Measurements from ENCODE around the gene ENTPD8. TPM values are rescaled to one million over a fixed set of nuclear protein-coding genes. Genes with fewer than 3 reads are reported as not detected.

ENTPD8 gene
- total and polyA plus RNA-seq, 2 of the 13 experiments (the other 11 are each of a cell fraction or from before 2014, with no cell fraction given), result 0.26 to 0.44 TPM

GRCh38 chr9:137456864-137457405, 15.8 kb upstream of the ENTPD8 start (continued):
- TF ChIP-seq KDM5B (CRISPR knock-in tag; IDR thresholded peaks at IDR 0.05; ENCODE audit: borderline replicate concordance), result no peak
- no peak for TF ChIP-seq ZNF713 (CRISPR knock-in tag; IDR thresholded peaks at IDR 0.05)
- TF ChIP-seq PHF20 (CRISPR knock-in tag; IDR thresholded peaks at IDR 0.05), result no peak
- no peak for TF ChIP-seq HBP1 (CRISPR knock-in tag; IDR thresholded peaks at IDR 0.05; ENCODE audit: low read depth)
- no peak for TF ChIP-seq ARNT2 (CRISPR knock-in tag; IDR thresholded peaks at IDR 0.05; ENCODE audit: low read depth)
- TF ChIP-seq MLLT10 (CRISPR knock-in tag; IDR thresholded peaks at IDR 0.05), result no peak
- TF ChIP-seq ZFP36 (IDR thresholded peaks at IDR 0.05; ENCODE audit: borderline replicate concordance, low read depth, low read length, partially characterized antibody), result peak; percentile 88
- no peak for TF ChIP-seq HNRNPUL1 (IDR thresholded peaks at IDR 0.05; ENCODE audit: low read depth, low read length)
- TF ChIP-seq HOXA9 (CRISPR knock-in tag; IDR thresholded peaks at IDR 0.05; ENCODE audit: borderline replicate concordance), result no peak
- no peak for TF ChIP-seq KIAA2018 (CRISPR knock-in tag; IDR thresholded peaks at IDR 0.05; ENCODE audit: borderline replicate concordance)
- no peak for TF ChIP-seq TFE3 (CRISPR knock-in tag; IDR thresholded peaks at IDR 0.05)
- TF ChIP-seq MYNN (CRISPR knock-in tag; IDR thresholded peaks at IDR 0.05; ENCODE audit: low read depth), result no peak
- no peak for TF ChIP-seq PBX3 (CRISPR knock-in tag; IDR thresholded peaks at IDR 0.05; ENCODE audit: borderline replicate concordance)
- TF ChIP-seq JUNB (CRISPR knock-in tag; IDR thresholded peaks at IDR 0.05; ENCODE audit: borderline replicate concordance), result no peak
- TF ChIP-seq MAZ (IDR thresholded peaks at IDR 0.05; ENCODE audit: borderline replicate concordance, low read depth, low read length), result no peak
- no peak for TF ChIP-seq MAZ (CRISPR knock-in tag; IDR thresholded peaks at IDR 0.05; ENCODE audit: low read depth)
